IMR-90 (cell line): ENCODE data around the gene AMBRA1. TPM values are rescaled to one million over a fixed set of nuclear protein-coding genes. Genes with fewer than 3 reads are reported as not detected.

Experiments used
- ATAC-seq: fragments of 200-7000 bp; cut with Tn5 transposase; 2 replicates; pipeline ENCODE4 v1.9.1; 2020; ENCODE audit warnings: low read depth, mild to moderate bottlenecking, moderate library complexity
- BruUV-seq: library from RNA; stranded (reverse); fragments of 400-500 nt; replicated peaks from 2 replicates; lab custom pipeline; 2021; lab: Mats Ljungman, UMichigan
- CTCF ChIA-PET: fragments of 300-600 bp; formaldehyde crosslinking; extraction: SDS; loops from one replicate; lab custom pipeline; 2021; ENCODE audit warnings: antibody characterized with exemption; lab: Yijun Ruan, JAX
- POLR2A ChIA-PET: fragments of 300-600 bp; sonication (Branson Sonifier 250); formaldehyde crosslinking; loops from one replicate; lab custom pipeline; 2022; ENCODE audit warnings: antibody characterized with exemption; ENCODE audit not compliant: unreplicated experiment; lab: Charles Lee
- DNase-seq: peaks from one replicate; pipeline ENCODE4 v3.0.0; 2013
- H2AFZ ChIP-seq: replicated peaks from 2 replicates; pipeline ENCODE3; 2013; ENCODE audit warnings: low read length, mild to moderate bottlenecking; ENCODE audit not compliant: poor library complexity
- H2AK5ac ChIP-seq: 2 replicates; pipeline ENCODE4 v1.6.1; 2013; ENCODE audit warnings: low read depth, low read length, inconsistent platforms
- H2AK9ac ChIP-seq: replicated peaks from 2 replicates; pipeline ENCODE3; 2013; ENCODE audit warnings: mild to moderate bottlenecking, low read depth, low read length, moderate library complexity; ENCODE audit not compliant: poor library complexity
- H2BK120ac ChIP-seq: 2 replicates; pipeline ENCODE4 v1.6.1; 2013; ENCODE audit warnings: low read depth, low read length, inconsistent platforms
- H2BK15ac ChIP-seq: 3 replicates; pipeline ENCODE4 v1.6.1; 2013; ENCODE audit warnings: low read depth, low read length, inconsistent platforms
- H2BK20ac ChIP-seq: 2 replicates; pipeline ENCODE4 v1.6.1; 2013; ENCODE audit warnings: low read depth, mild to moderate bottlenecking, inconsistent platforms, low read length, moderate library complexity
- H2BK5ac ChIP-seq: 2 replicates; pipeline ENCODE4 v1.6.1; 2013; ENCODE audit warnings: mild to moderate bottlenecking, low read depth, low read length, inconsistent platforms; ENCODE audit not compliant: poor library complexity, severe bottlenecking
- H3K14ac ChIP-seq: replicated peaks from 2 replicates; pipeline ENCODE4 v1.6.1; 2013; ENCODE audit warnings: low read depth, low read length, inconsistent platforms
- H3K18ac ChIP-seq: 2 replicates; pipeline ENCODE4 v1.6.1; 2013; ENCODE audit warnings: low read depth, low read length, control low read depth
- H3K23ac ChIP-seq: 2 replicates; pipeline ENCODE4 v1.6.1; 2013; ENCODE audit warnings: low read depth, low read length, inconsistent platforms
- H3K27ac ChIP-seq: 2 replicates; pipeline ENCODE4 v1.5.1; 2013; ENCODE audit warnings: mild to moderate bottlenecking, control low read depth, low read length; ENCODE audit not compliant: insufficient read depth
- H3K27me3 ChIP-seq: 2 replicates; pipeline ENCODE4 v1.6.1; 2013; ENCODE audit warnings: low read length; ENCODE audit not compliant: control insufficient read depth, insufficient read depth
- H3K36me3 ChIP-seq: 2 replicates; pipeline ENCODE4 v1.6.1; 2013; ENCODE audit warnings: low read length, mixed read lengths; ENCODE audit not compliant: control insufficient read depth, insufficient read depth
- H3K4ac ChIP-seq: 2 replicates; pipeline ENCODE4 v1.6.1; 2013; ENCODE audit warnings: low read depth, low read length, inconsistent platforms
- H3K4me1 ChIP-seq: 2 replicates; pipeline ENCODE4 v1.6.1; 2013; ENCODE audit warnings: low read length, mixed read lengths; ENCODE audit not compliant: control insufficient read depth, insufficient read depth
- H3K4me2 ChIP-seq: 2 replicates; pipeline ENCODE4 v1.6.1; 2013; ENCODE audit warnings: low read depth, mild to moderate bottlenecking, control low read depth, low read length, moderate library complexity
- H3K4me3 ChIP-seq: 2 replicates; pipeline ENCODE4 v1.5.1; 2013; ENCODE audit warnings: low read depth, mild to moderate bottlenecking, control low read depth, low read length, moderate library complexity; ENCODE audit not compliant: insufficient read depth
- H3K56ac ChIP-seq: 2 replicates; pipeline ENCODE4 v1.6.1; 2013; ENCODE audit warnings: low read length, inconsistent platforms; ENCODE audit not compliant: insufficient read depth; ENCODE audit errors: extremely low read depth
- H3K79me1 ChIP-seq, 2 experiments: 2 replicates each; pipeline ENCODE4 v1.6.1; 2013; ENCODE audit warnings: low read length in 2 of 2, inconsistent platforms in 1 of 2, low read depth in 1 of 2
- H3K9ac ChIP-seq: 2 replicates; pipeline ENCODE4 v1.6.1; 2013; ENCODE audit warnings: low read depth, low read length, control low read depth
- H3K9me1 ChIP-seq: 2 replicates; pipeline ENCODE4 v1.6.1; 2013; ENCODE audit warnings: low read length, inconsistent platforms; ENCODE audit not compliant: insufficient read depth
- H3K9me3 ChIP-seq: 2 replicates; pipeline ENCODE4 v1.6.1; 2013; ENCODE audit warnings: low read length; ENCODE audit not compliant: control insufficient read depth, insufficient read depth
- H4K20me1 ChIP-seq: 2 replicates; pipeline ENCODE4 v1.6.1; 2013; ENCODE audit warnings: low read length, inconsistent platforms; ENCODE audit not compliant: insufficient read depth
- H4K5ac ChIP-seq: 2 replicates; pipeline ENCODE4 v1.6.1; 2013; ENCODE audit warnings: mild to moderate bottlenecking, low read depth, low read length, control low read depth
- H4K8ac ChIP-seq, 2 experiments: 2 replicates each; pipeline ENCODE4 v1.6.1; 2013; ENCODE audit warnings: low read depth in 2 of 2, low read length in 2 of 2, control low read depth in 1 of 2, inconsistent platforms in 1 of 2
- H4K91ac ChIP-seq: 2 replicates; pipeline ENCODE4 v1.6.1; 2013; ENCODE audit warnings: low read depth, low read length, inconsistent platforms; ENCODE audit not compliant: insufficient read depth
- BHLHE40 ChIP-seq: fragments of 150-350 bp; IDR thresholded peaks from 2 replicates; pipeline ENCODE4 v1.6.1; 2016; ENCODE audit warnings: mild to moderate bottlenecking, low read depth, low read length
- CEBPB ChIP-seq: IDR thresholded peaks from 2 replicates; pipeline ENCODE4 v1.6.1; 2012; ENCODE audit warnings: low read depth, low read length, improper control_type of control experiment
- FOS ChIP-seq: fragments of 150-350 bp; IDR thresholded peaks from 2 replicates; pipeline ENCODE4 v1.6.1; 2016; ENCODE audit warnings: low read depth, low read length
- MAZ ChIP-seq: IDR thresholded peaks from 2 replicates; pipeline ENCODE4 v1.6.1; 2012; ENCODE audit warnings: low read depth, mild to moderate bottlenecking, low read length, improper control_type of control experiment, moderate library complexity, borderline replicate concordance
- RAD21 ChIP-seq: IDR thresholded peaks from 2 replicates; pipeline ENCODE4 v1.6.1; 2012; ENCODE audit warnings: low read length, improper control_type of control experiment
- RCOR1 ChIP-seq: IDR thresholded peaks from 2 replicates; pipeline ENCODE4 v1.6.1; 2012; ENCODE audit warnings: mild to moderate bottlenecking, low read length, improper control_type of control experiment; ENCODE audit not compliant: insufficient replicate concordance
- WGBS, 2 experiments: methylation state at CpG; one replicate each; pipeline versions ENCODE4 v1.1.5 to v1.1.7; 2013; ENCODE audit warnings: missing lambda C conversion rate in 2 of 2; ENCODE audit not compliant: insufficient read length in 1 of 2; ENCODE audit errors: extremely low coverage in 2 of 2; 5-methylcytosine and 5-hydroxymethylcytosine counted together
- dilution Hi-C: fragments of 300-500 bp; cut with HindIII; formaldehyde crosslinking; loops from one replicate; pipeline ENCODE4 v1.14.3; 2018; ENCODE audit warnings: low sequenced_read_pairs; ENCODE audit not compliant: unreplicated experiment
- in situ Hi-C: fragments of 300-500 bp; cut with MboI; formaldehyde crosslinking; loops from 3 replicates; pipeline ENCODE4 v1.14.3; 2019; ENCODE audit warnings: low sequenced_read_pairs, inconsistent platforms, mixed read lengths
- intact Hi-C: fragments of 100-400 bp; cut with micrococcal nuclease; formaldehyde crosslinking; loops from 2 replicates; pipeline ENCODE4 v1.10.0; 2022
- polyA plus RNA-seq, 3 experiments: library from polyadenylated mRNA; depleted of rRNA; stranded (reverse); fragments of >200 nt; gene quantifications; 2 replicates each; pipeline ENCODE4 v1.2.3, GENCODE V29; 2012; ENCODE audit warnings: low replicate concordance in 1 of 3
- total RNA-seq: library from RNA; depleted of rRNA; stranded (reverse); fragments of >200 nt; gene quantifications from 2 replicates; pipeline ENCODE4 v1.2.3, GENCODE V29; 2012
- TF ChIP-seq, protein P1 (sequence below): conservative IDR thresholded peaks from 2 replicates; pipeline ENCODE4 v1.5.1; 2012; ENCODE audit warnings: mild to moderate bottlenecking, low read depth, low read length, improper control_type of control experiment

The AMBRA1 gene
- total and polyA plus RNA-seq, 2 of the 4 experiments (the other 2 are of a cell fraction) = 9.4 to 18.3 TPM

DNA sequence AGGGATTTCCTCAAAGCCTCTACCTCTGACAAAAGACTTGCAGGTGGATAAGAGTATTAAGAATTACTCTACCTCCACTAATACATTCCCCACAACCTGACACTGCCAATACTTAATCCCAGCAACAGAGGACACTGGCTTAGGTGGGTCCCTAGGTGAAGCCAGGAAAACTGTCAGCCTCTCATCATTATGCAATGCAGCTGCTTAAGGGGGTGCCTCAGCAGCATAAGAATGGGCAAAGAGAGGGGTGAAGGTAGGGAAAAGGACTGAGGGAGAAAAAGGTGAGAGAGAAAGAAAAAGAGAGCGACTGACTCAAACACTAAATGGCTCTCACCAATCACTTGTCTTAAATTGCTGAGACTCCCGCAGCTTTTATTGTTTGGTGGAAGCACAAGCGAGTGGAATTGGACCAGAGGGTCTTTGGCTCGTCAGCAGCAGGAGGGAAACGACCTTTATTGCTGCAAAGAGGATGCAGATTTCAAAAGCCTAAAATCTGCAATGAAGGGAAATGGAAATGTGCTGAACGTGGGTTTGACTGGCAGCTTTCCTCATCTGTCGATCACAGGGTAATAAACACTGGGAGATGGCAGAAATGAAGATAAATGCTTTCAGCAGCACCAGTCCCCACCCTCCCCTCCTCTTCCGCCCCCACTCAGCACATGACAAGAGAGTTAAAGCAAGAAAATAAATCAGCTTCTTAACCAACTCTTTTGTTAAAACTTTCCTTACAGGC, 137.4 kb downstream of the AMBRA1 start:
- Histone ChIP-seq H4K8ac (no peak overlapping the region), H3K14ac (no peak overlapping the region), H3K4me1 (peaks cover 3% of the 10 kb centered on the region; the same call in 1 of the 2 replicates), H3K27ac (no peak overlapping the region), H4K5ac (no peak overlapping the region), H2BK120ac (no peak overlapping the region), H3K4ac (no peak overlapping the region), H4K20me1 (peaks cover 17% of the 10 kb centered on the region; the same call in 1 of the 2 replicates), H3K23ac (no peak overlapping the region), H2BK20ac (no peak overlapping the region), H3K9me1 (peaks cover 6% of the 10 kb centered on the region), H3K18ac (no peak overlapping the region), H2AFZ (no peak overlapping the region), H3K4me2 (no peak overlapping the region), H3K9me3 (no peaks in the 10 kb centered on the region), H2AK5ac (no peak overlapping the region), H4K91ac (no peak overlapping the region), H3K9ac (no peak overlapping the region), H2BK15ac (no peak overlapping the region), H3K4me3 (no peak overlapping the region), H2AK9ac (no peak overlapping the region), H3K27me3 (no peaks in the 10 kb centered on the region), H2BK5ac (no peak overlapping the region), H3K36me3 (no peaks in the 10 kb centered on the region; the same call in 1 of the 2 replicates), H3K79me1 (peaks cover 22 to 43% of the 10 kb centered on the region in 2 experiments), H3K56ac (no peak overlapping the region)
- ChIA-PET CTCF (no interaction called here), POLR2A (no interaction called here)
- BruUV-seq = no TSS peak
- DNase-seq (no peak), ATAC-seq (no peak)
- in situ Hi-C loops (no loop called here), dilution Hi-C loops (no loop called here), intact Hi-C loops (no loop called here)
- TF ChIP-seq, protein P1, sequence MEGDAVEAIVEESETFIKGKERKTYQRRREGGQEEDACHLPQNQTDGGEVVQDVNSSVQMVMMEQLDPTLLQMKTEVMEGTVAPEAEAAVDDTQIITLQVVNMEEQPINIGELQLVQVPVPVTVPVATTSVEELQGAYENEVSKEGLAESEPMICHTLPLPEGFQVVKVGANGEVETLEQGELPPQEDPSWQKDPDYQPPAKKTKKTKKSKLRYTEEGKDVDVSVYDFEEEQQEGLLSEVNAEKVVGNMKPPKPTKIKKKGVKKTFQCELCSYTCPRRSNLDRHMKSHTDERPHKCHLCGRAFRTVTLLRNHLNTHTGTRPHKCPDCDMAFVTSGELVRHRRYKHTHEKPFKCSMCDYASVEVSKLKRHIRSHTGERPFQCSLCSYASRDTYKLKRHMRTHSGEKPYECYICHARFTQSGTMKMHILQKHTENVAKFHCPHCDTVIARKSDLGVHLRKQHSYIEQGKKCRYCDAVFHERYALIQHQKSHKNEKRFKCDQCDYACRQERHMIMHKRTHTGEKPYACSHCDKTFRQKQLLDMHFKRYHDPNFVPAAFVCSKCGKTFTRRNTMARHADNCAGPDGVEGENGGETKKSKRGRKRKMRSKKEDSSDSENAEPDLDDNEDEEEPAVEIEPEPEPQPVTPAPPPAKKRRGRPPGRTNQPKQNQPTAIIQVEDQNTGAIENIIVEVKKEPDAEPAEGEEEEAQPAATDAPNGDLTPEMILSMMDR = no peak
- TF ChIP-seq RCOR1 (no peak), MAZ (no peak), RAD21 (no peak), CEBPB (no peak), BHLHE40 (no peak), FOS (no peak)
- 55% methylated on average over 2 of the region's 8 CpGs; no CpG with 5 or more reads in 1 of the 2 experiments for WGBS, 2 experiments
